Measurements from ENCODE around the gene NBAS.

Gene NBAS

GRCh38 chr2:15178946-15179345 is 382.2 kb downstream of the NBAS start:
- H4K20me1 ChIP-seq (ENCODE audit: low read depth, low read length), result no peaks in the 10 kb centered on the region
- TF ChIP-seq CTCF (IDR thresholded peaks at IDR 0.05; ENCODE audit: insufficient read depth, low read length, poor library complexity, severe bottlenecking) (no peak), EZH2phosphoT487 (conservative IDR thresholded peaks at IDR 0.05; ENCODE audit: low read length) (no peak)

GRCh38 chr2:15177103-15177502 is 384.0 kb downstream of the NBAS start:
- no peak overlapping the region for H3K9ac ChIP-seq (ENCODE audit: low read length)
- H3K27me3 ChIP-seq (ENCODE audit: low read length), result no peaks in the 10 kb centered on the region
- H3K9me2 ChIP-seq (replicated peaks; ENCODE audit: insufficient read depth, low read length), result no peaks in the 10 kb centered on the region
- TF ChIP-seq EZH2phosphoT487 (conservative IDR thresholded peaks at IDR 0.05; ENCODE audit: low read length) (no peak), CTCF (IDR thresholded peaks at IDR 0.05; ENCODE audit: insufficient read depth, low read length, poor library complexity, severe bottlenecking) (no peak)
- no peak overlapping the region for H3K27ac ChIP-seq (ENCODE audit: low read depth, low read length)
- no peak overlapping the region for H3K4me3 ChIP-seq (ENCODE audit: insufficient read depth, low read length, poor library complexity, severe bottlenecking)
- H3K9me3 ChIP-seq (ENCODE audit: insufficient read depth, low read length), result no peaks in the 10 kb centered on the region
- H3K4me2 ChIP-seq (ENCODE audit: low read depth, low read length, poor library complexity, severe bottlenecking), result no peak overlapping the region
- H4K20me1 ChIP-seq (ENCODE audit: low read depth, low read length), result no peaks in the 10 kb centered on the region
- no peaks in the 10 kb centered on the region for H3F3A ChIP-seq (ENCODE audit: insufficient read depth)
- H2AFZ ChIP-seq (ENCODE audit: low read depth, low read length, severe bottlenecking), result no peak overlapping the region
- H3K36me3 ChIP-seq (ENCODE audit: low read length), result no peaks in the 10 kb centered on the region
- H3K79me2 ChIP-seq (ENCODE audit: insufficient read depth, low read length), result no peaks in the 10 kb centered on the region

More at GRCh38 chr2:15178946-15179345, 382.2 kb downstream of the NBAS start:
- H2AFZ ChIP-seq (ENCODE audit: low read depth, low read length, severe bottlenecking), result no peak overlapping the region
- H3K4me3 ChIP-seq (ENCODE audit: insufficient read depth, low read length, poor library complexity, severe bottlenecking), result no peak overlapping the region
- H3K27me3 ChIP-seq (ENCODE audit: low read length), result no peaks in the 10 kb centered on the region
- H3K4me2 ChIP-seq (ENCODE audit: low read depth, low read length, poor library complexity, severe bottlenecking), result no peak overlapping the region
- no peaks in the 10 kb centered on the region for H3K9me2 ChIP-seq (replicated peaks; ENCODE audit: insufficient read depth, low read length)
- no peaks in the 10 kb centered on the region for H3K79me2 ChIP-seq (ENCODE audit: insufficient read depth, low read length)
- no peaks in the 10 kb centered on the region for H3K36me3 ChIP-seq (ENCODE audit: low read length)
- H3K27ac ChIP-seq (ENCODE audit: low read depth, low read length), result no peak overlapping the region
- H3K9ac ChIP-seq (ENCODE audit: low read length), result no peak overlapping the region
- H3K9me3 ChIP-seq (ENCODE audit: insufficient read depth, low read length), result no peaks in the 10 kb centered on the region
- no peaks in the 10 kb centered on the region for H3F3A ChIP-seq (ENCODE audit: insufficient read depth)

GRCh38 chr2:15176604-15177003 is 384.5 kb downstream of the NBAS start:
- no peaks in the 10 kb centered on the region for H3F3A ChIP-seq (ENCODE audit: insufficient read depth)
- no peak overlapping the region for H2AFZ ChIP-seq (ENCODE audit: low read depth, low read length, severe bottlenecking)
- no peaks in the 10 kb centered on the region for H3K79me2 ChIP-seq (ENCODE audit: insufficient read depth, low read length)
- no peaks in the 10 kb centered on the region for H3K9me2 ChIP-seq (replicated peaks; ENCODE audit: insufficient read depth, low read length)
- TF ChIP-seq EZH2phosphoT487 (conservative IDR thresholded peaks at IDR 0.05; ENCODE audit: low read length), result no peak
- no peak for TF ChIP-seq CTCF (IDR thresholded peaks at IDR 0.05; ENCODE audit: insufficient read depth, low read length, poor library complexity, severe bottlenecking)
- H3K36me3 ChIP-seq (ENCODE audit: low read length), result no peaks in the 10 kb centered on the region
- H3K9ac ChIP-seq (ENCODE audit: low read length), result no peak overlapping the region
- no peak overlapping the region for H3K4me2 ChIP-seq (ENCODE audit: low read depth, low read length, poor library complexity, severe bottlenecking)
- no peak overlapping the region for H3K4me3 ChIP-seq (ENCODE audit: insufficient read depth, low read length, poor library complexity, severe bottlenecking)
- no peaks in the 10 kb centered on the region for H3K27me3 ChIP-seq (ENCODE audit: low read length)
- H3K27ac ChIP-seq (ENCODE audit: low read depth, low read length), result no peak overlapping the region
- no peaks in the 10 kb centered on the region for H4K20me1 ChIP-seq (ENCODE audit: low read depth, low read length)
- no peaks in the 10 kb centered on the region for H3K9me3 ChIP-seq (ENCODE audit: insufficient read depth, low read length)

Data from SU-DHL-6 (cell line).